Ovary (tissue), 3 donors: ENCODE data around the gene PRDM16.

Experiments
- EP300 ChIP-seq: sonication (generic); formaldehyde crosslinking; IDR thresholded peaks from one replicate; pipeline ENCODE4 v1.6.1; 2017; ENCODE audit warnings: antibody characterized with exemption
- POLR2A ChIP-seq: fragments of 450-650 bp; IDR thresholded peaks from one replicate; pipeline ENCODE4 v1.6.1; 2017; ENCODE audit warnings: antibody characterized with exemption, mild to moderate bottlenecking, moderate library complexity
- TF ChIP-seq, protein P1 (sequence below), 3 donors: fragments of 450-650 bp in 2 of 3; fragments of 200-600 bp in 1 of 3; IDR thresholded peaks; one replicate each; pipeline versions ENCODE4 v1.5.1 to v1.8.0; 2016 to 2022; ENCODE audit warnings: antibody characterized with exemption in 3 of 3, mild to moderate bottlenecking in 1 of 3
- donor health status: DM: no; HTN: no; CAD: no.

DNA sequence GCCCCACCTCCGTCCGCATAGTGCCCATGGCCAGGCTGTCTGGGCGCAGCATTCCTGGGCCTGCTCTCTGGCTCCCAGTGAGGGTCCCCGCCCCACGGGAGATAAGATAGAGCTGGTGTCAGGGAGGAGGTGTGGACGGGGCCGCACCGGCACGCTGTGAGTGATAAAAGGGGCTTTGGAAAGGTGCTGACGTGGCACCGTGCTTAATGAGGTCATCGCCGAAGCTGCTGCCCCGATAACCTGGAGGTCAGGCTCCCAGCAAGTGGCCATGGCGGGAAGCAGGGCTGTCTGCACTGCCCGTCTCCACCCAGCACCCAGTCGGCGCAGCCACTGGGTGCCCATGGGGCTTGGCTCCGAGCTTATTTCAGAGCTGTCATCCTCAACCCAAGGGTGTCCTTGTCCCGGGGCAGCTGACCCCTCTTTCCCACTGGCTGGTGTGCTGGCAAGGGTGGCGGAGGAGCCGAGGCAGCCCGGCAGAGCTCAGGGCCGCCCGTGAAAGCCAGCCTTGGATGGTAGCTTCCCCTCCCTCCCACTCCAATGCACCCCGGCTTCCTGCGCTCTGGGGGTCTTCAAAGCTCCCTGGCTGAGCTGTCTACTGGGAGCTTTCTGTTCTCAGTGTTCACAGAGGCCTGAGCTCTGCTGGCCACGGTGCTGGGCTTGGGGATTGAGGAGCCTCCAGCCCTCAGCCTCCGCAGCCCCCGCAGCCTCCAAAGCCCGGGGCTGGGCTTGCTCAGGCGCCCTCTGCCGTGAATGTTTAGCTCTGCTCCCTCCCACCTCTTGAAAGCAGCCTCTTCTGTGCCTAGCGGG lies 280.4 kb downstream of the PRDM16 start:
- TF ChIP-seq, protein P1, sequence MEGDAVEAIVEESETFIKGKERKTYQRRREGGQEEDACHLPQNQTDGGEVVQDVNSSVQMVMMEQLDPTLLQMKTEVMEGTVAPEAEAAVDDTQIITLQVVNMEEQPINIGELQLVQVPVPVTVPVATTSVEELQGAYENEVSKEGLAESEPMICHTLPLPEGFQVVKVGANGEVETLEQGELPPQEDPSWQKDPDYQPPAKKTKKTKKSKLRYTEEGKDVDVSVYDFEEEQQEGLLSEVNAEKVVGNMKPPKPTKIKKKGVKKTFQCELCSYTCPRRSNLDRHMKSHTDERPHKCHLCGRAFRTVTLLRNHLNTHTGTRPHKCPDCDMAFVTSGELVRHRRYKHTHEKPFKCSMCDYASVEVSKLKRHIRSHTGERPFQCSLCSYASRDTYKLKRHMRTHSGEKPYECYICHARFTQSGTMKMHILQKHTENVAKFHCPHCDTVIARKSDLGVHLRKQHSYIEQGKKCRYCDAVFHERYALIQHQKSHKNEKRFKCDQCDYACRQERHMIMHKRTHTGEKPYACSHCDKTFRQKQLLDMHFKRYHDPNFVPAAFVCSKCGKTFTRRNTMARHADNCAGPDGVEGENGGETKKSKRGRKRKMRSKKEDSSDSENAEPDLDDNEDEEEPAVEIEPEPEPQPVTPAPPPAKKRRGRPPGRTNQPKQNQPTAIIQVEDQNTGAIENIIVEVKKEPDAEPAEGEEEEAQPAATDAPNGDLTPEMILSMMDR (IDR thresholded peaks at IDR 0.05): no peak
- TF ChIP-seq POLR2A (no peak), EP300 (no peak)
